GM21786 (cell line): Measurements from ENCODE around the gene GFPT2.

Source experiments
- ATAC-seq: cut with Tn5 transposase; IDR thresholded peaks from one replicate; pipeline ENCODE4 v1.9.1; 2021; ENCODE audit not compliant: unreplicated experiment

The GFPT2 gene

DNA sequence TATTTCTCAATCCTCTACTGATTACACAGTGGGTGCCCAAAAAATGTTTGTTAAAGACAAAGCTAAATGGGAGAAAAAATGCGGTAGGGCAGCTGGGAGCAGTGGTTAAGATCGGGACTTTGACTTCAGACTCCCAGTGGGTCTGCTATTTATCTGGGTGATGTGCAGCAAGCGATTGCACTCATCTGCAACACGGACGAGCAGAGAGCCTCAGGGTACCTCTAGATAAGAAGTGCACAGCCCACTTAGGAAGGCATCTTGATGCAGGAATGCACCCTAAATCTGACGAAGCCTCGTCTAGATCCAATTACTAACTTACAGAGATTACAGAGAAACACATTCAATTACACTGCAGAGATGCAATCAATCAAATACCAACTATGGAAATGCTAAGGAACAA, 65.3 kb downstream of the GFPT2 start:
- ATAC-seq: no peak

DNA sequence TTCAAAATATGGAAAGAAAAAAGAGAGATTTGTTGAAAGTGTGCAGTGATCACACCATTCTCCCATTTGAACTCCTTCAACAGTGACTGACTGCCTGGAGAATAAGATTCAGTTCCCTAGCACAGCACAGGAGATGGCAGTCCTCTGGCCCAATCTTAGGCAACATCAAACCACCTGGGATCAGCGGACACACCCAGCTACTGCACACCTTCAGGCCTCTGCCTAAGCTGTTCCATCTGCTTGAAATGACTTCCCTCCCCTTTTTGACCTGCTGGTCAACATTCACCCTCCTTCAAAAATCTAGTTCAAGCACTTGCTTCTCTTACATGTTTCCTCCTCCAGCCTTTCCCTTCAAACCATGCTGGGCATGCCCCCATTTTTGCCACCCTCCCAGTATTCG, 65.7 kb downstream of the GFPT2 start:
- no peak for ATAC-seq

DNA sequence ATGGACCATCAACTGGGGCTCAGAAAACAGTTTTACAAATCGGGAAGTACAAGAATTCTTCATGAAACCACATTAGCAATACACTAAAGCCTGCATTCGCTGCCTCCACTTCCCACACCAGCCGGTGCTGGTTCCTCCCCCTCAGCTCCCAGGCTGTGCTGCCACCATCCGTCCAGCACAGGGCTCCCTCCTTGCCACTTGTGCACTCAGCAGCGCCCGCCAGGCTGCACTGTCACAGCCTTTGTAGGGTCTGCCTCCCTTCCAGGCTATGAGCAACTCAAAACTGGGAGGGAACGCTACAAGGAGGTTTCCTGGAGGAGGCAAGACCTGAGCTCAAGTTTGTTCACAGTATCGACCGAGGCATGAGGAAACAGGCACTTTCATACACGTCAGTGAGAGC, 69.0 kb downstream of the GFPT2 start:
- no peak for ATAC-seq

DNA sequence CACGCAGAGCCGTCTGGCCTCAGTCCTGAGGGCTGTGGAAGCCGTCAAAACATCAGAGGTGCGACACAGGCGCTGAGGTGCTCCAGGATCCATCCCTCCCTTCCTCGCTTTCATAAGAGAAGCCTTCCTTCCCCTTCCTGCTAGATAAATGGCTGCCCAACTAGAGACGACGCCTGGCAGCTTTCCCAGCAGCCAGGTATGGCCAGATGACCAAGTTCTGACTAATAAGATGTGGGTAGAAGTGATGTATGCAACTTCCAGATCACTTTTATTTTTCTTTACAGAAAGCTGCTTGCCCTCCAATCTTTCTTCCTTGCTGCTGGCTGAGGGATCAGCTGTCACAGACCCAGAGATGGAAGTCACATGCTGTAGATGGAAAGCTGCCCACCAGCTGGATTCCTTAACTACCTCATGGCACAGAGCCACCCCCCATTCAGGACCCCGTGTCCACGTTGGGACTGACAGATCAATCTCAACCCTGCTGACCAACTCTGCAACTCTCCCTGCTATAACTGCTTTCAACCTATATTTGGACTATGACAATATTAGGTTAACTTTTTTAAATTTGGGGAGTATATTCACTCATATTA, 70.0 kb downstream of the GFPT2 start:
- ATAC-seq: no peak

DNA sequence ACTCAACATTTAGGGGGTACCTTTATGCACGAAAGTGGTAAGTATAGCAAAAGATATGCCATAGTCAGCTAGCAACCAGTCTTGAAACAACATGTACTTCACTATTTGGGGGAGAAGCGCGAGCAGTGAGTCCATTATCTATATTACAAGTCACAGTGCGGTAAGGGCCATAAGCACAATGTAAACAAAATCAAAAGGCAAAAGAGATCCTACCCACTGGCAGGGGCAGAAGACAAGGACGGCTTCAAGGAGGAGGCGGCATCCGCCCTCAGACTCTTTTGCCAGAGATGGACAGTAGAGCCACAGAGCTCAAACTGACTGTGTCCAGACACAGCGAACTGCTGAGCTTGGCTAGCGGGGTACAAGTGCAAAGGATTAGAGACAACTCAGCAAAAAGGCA, 70.9 kb downstream of the GFPT2 start:
- ATAC-seq: no peak

DNA sequence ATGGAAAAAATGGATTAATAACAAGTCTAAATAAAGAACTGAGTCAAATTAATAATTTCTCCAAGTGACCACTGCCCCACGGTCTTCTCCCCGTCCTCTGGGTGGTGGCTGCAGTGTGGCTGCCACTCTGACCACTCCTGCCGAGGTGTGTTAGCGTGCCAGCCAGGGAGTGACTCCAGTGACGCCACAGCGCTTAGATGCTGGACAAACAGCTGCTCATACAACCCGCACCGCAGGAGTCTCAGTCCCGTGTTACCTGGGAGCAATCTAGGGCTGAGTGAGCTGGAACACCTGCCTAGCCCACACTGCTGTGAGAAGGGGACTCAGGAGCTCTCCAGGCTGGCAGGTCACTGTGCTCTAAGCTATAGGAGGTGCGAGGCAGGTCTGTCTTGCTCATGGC, 71.4 kb downstream of the GFPT2 start:
- no peak for ATAC-seq

DNA sequence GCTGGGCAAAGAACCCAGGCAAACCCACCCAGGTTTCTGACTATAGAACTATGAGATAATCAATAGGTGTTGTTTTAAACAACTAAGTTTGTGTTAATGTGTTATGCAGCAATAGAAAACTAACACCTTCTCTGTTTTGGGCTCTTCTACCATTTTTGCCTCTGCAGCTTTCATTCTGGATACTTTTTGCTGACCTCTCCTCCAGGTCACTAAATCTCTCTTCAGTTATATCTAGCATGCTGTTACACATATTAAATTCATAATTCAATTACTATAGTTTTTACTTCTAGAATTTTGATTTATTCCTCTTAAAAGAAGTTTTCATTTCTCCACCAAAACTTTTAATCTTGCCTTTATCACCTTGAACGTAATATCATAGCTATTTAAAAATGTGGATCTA, 78.4 kb downstream of the GFPT2 start:
- ATAC-seq: no peak

DNA sequence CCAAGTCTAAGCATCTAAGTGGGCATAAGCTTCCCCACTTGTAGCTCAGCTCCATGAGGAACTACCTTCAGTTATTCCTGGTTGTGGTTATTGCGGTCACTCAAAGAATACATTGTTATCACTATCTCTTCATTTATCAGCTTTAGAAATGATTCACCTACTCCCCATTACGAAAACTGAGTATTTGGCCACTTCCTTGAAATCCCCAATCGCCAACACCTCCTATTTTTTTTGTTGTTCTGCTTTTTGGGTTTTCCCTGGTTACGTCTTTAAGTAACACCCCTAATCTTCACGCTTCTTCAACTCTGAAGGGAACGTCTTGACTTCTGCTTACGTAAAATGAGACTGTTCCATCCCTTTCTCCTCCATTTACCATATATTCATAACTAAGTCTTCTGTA, 81.9 kb downstream of the GFPT2 start:
- no peak for ATAC-seq

DNA sequence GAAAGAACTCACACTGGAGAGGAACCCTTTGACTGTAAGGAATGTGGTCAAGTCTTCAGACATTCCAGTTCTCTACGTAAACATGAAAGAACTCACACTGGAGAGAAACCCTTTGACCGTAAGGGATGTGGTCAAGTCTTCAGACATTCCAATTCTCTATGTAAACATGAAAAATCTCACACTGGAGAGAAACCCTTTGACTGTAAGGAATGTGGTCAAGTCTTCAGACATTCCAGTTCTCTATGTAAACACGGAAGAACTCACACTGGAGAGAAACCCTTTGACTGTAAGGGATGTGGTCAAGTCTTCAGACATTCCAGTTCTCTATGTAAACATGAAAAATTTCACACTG, 93.9 kb downstream of the GFPT2 start:
- no peak for ATAC-seq

DNA sequence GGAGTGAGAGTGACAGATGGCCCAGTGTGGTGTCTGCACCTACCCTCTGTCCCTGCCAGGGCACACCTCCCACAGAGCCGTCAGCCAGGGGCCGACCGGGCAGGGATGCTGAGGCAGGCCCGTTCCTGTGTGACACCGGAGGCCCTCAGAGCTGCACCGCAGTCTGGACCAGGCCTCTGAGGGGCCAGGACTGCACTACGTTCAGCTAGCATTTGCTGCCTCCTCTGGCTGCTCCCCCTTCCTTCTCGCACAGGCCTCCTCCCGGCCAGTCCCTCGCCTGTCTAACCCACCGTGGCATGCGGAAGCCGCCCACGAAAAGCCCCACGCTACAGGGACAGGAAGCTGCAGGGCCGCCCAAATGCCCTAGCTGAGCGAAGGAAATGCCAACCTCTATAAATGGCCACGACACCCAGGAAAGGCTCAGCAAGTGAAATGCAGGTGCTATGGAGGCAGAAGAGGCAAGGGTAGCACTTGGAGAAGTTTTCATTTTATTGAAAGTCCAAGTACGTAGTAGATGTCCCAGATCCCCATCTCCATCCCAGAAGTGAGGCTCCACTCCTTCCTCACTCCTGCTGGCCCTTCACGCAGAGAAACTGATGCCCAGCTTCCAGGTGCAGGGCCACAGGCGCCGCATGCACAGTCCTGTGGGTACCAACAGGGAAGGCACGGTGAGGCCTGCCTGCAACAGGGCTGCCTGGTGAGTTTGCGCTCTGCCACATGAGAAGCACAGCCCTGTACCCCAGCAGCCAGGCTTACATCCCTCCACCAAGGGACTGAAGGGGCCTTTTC, 99.9 kb downstream of the GFPT2 start:
- no peak for ATAC-seq

DNA sequence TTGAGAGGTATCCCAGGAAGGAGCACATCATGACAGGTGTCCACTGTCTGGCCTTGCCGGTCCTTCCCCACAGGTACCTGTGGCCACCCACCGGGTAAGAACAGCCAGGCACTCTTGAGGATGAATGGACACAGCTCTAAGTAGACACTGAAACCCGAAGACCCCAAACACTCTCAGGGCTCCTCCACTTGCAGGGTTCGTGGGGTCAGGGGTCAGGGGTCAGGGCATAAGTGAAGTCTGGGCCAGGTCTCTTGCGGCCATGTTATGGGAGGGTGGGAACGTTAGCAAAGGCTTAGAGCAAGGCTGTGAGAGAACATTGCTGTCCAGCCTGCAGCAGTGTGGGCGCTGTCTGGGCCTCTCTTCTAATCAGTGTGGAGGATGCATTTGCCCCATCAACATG, 101.2 kb downstream of the GFPT2 start:
- ATAC-seq: no peak

DNA sequence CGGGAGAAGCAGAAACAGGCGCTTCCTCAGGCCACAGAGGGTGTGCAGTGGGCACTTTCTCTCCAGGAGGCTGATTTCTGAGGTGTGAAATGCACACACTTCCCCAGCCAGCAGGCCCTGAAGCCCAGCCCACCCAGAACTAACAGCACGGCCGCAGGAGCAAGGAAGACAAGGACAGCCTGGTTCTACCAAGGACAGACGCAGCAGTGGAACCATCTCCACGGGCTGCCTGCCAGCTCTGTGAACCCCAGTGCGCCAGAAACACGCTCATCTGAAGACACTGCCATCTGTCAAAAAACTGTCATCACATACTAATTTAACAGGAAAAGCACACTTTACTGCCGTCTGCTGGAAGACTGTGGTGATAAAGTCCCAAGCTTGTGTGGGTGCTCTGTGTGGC, 102.0 kb downstream of the GFPT2 start:
- ATAC-seq: no peak
